ENCODE results near the gene IL17C.

The IL17C gene, protein sequence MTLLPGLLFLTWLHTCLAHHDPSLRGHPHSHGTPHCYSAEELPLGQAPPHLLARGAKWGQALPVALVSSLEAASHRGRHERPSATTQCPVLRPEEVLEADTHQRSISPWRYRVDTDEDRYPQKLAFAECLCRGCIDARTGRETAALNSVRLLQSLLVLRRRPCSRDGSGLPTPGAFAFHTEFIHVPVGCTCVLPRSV

DNA sequence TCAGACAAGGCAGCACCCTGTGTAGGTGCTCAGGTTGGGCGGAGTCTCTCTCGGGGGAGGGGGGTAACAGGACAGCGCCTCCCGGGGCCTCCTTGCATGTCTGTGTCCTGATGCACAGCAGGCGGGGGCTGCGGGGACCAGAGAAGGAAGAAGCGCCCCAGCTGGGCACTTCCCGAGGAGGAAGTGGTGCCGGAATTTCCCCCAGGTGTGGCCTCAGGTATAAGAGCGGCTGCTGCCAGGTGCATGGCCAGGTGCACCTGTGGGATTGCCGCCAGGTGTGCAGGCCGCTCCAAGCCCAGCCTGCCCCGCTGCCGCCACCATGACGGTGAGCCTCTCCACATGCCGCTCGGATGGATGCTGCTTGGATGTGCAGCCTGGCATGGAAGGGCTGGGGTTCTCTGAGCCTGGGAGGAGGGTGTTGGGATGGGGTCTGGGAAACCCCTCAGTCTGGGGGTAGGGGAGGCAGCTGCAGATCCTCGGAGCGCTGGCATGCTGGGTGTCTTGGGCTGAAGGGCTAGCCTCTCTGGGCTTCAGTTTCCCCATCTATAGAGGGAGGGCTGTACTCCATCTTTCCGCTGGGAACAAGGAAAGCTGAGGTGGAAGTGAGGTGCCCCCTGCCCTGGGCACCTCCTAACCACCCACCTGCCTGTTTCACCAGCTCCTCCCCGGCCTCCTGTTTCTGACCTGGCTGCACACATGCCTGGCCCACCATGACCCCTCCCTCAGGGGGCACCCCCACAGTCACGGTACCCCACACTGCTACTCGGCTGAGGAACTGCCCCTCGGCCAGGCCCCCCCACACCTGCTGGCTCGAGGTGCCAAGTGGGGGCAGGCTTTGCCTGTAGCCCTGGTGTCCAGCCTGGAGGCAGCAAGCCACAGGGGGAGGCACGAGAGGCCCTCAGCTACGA lies at the start of gene IL17C:
Gene IL17C, plus strand, starts transcription at position 250 of the 908 bp plus-strand sequence. Its CDS starts 70 bp downstream, at position 320.
- TF ChIP-seq, protein P1, sequence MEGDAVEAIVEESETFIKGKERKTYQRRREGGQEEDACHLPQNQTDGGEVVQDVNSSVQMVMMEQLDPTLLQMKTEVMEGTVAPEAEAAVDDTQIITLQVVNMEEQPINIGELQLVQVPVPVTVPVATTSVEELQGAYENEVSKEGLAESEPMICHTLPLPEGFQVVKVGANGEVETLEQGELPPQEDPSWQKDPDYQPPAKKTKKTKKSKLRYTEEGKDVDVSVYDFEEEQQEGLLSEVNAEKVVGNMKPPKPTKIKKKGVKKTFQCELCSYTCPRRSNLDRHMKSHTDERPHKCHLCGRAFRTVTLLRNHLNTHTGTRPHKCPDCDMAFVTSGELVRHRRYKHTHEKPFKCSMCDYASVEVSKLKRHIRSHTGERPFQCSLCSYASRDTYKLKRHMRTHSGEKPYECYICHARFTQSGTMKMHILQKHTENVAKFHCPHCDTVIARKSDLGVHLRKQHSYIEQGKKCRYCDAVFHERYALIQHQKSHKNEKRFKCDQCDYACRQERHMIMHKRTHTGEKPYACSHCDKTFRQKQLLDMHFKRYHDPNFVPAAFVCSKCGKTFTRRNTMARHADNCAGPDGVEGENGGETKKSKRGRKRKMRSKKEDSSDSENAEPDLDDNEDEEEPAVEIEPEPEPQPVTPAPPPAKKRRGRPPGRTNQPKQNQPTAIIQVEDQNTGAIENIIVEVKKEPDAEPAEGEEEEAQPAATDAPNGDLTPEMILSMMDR (IDR thresholded peaks at IDR 0.05; ENCODE audit: borderline replicate concordance, insufficient read depth, low read depth, low read length) = no peak
- H3K4me3 ChIP-seq (ENCODE audit: low read depth, low read length) = no peak within 1 kb of the TSS

DNA sequence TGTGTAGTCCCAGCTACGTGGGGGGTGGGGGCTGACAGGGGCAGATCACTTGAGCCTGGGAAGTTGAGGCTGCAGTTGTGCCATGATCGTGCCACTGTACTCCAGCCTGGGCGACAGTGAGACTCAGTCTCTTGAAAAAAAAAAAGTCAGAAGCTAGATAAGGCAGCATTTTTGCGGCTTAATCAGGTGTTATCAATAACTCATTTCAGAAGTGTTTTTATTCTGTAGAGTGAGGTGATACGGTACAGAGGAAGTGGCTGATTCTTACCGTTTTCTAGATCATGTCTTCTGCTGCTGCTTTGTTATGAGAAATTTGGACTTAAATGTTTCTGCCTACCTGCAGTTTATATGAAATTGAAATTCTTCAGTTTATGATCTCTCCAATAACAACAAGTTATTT lies 49.6 kb upstream of the IL17C start:
- TF ChIP-seq, protein P1 (IDR thresholded peaks at IDR 0.05; ENCODE audit: borderline replicate concordance, insufficient read depth, low read depth, low read length) = no peak
- H3K4me3 ChIP-seq (ENCODE audit: low read depth, low read length) = no peak overlapping the region

DNA sequence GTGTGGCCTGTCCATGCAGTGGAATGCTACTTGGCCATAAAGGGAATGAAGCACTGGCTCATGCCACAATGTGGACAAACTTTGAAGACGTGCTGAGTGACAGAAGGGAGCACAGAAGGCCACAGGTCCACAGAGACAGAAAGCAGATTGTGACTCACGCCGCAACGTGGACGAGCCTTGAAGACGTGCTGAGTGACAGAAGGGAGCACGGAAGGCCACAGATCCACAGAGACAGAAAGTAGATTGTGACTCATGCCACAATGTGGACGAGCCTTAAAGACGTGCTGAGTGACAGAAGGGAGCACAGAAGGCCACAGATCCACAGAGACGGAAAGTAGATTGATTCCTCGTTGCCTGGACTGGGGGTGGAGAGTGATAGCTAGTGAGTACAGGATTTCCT lies 48.9 kb upstream of the IL17C start:
- H3K4me3 ChIP-seq (ENCODE audit: low read depth, low read length) = no peak overlapping the region
- TF ChIP-seq, protein P1 (IDR thresholded peaks at IDR 0.05; ENCODE audit: borderline replicate concordance, insufficient read depth, low read depth, low read length) = no peak

DNA sequence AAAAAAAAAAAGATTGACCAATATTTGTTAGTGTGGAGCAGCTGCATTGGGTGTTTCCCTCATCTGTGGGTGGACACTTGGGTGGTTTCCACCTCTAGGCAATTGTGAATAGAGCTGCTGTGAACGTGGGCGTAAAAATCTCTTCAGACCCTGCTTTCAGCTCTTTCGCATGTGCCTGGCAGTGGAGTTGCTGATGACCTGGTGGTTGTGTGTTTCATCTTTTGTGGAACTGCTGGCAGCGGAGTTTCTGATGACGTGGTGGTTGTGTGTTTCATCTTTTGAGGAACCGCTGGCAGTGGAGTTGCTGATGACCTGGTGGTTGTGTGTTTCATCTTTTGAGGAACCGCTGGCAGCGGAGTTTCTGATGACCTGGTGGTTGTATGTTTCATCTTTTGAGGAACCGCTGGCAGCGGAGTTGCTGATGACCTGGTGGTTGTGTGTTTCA lies 46.8 kb upstream of the IL17C start:
- TF ChIP-seq, protein P1 (IDR thresholded peaks at IDR 0.05; ENCODE audit: borderline replicate concordance, insufficient read depth, low read depth, low read length) = no peak
- no peak overlapping the region for H3K4me3 ChIP-seq (ENCODE audit: low read depth, low read length)

DNA sequence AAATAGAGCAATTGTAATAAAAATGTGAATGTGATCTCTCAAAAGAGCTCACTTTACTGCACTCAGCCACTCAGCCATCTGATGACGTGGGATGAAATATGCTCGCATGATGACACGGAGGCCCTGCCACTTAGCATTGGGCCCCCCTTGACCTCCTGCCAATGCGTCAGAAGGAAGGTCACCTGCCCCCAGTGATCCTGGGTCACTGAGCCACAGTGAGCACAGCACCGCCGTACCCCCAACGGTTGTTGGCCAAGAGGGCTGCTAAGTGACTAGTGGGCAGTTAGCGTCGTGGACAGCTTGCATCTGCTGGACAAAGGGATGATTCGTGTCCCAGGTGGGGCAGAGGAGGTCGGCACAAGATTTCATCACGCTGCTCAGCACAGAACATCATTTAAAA lies 45.3 kb upstream of the IL17C start:
- no peak overlapping the region for H3K4me3 ChIP-seq (ENCODE audit: low read depth, low read length)
- TF ChIP-seq, protein P1 (IDR thresholded peaks at IDR 0.05; ENCODE audit: borderline replicate concordance, insufficient read depth, low read depth, low read length) = no peak

DNA sequence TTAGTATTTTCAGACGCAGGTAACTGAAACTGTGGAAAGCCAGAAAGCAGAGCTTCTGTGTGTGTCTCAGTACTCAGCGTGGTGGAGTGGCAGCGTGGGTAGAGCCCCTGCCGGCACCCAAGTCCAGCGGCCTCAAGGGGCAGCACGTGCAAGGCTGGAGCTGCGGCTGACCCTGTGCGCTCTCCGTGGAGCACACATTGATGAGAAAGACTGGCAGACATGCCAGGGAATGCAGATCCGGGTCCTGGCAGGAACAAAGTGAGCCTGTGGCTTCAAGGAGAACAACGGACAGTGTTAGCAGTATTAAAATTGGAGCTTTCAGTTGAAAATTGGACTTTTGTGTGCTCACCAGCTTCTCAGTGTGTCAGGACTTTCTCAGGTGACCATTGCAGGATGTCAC lies 44.9 kb upstream of the IL17C start:
- TF ChIP-seq, protein P1 (IDR thresholded peaks at IDR 0.05; ENCODE audit: borderline replicate concordance, insufficient read depth, low read depth, low read length) = no peak
- no peak overlapping the region for H3K4me3 ChIP-seq (ENCODE audit: low read depth, low read length)

All from GM12875 (cell line).